Keratinocyte (primary cell): Measurements from ENCODE around the gene ATP2B2. TPM values are rescaled to one million over a fixed set of nuclear protein-coding genes. Genes with fewer than 3 reads are reported as not detected.

Experiments
- DNase-seq: peaks from one replicate; pipeline ENCODE4 v3.0.0-alpha.2; 2011; ENCODE audit warnings: low read depth, missing footprints, low spot score
- FAIRE-seq: peaks from 2 replicates; lab custom pipeline; 2011; peaks lifted over from hg19 to GRCh38; lab: Jason Lieb, UNC
- H2AFZ ChIP-seq: 2 replicates; pipeline ENCODE4 v1.6.0; 2012; ENCODE audit warnings: low read length, control low read depth, inconsistent platforms; ENCODE audit not compliant: control insufficient read depth
- H3K27ac ChIP-seq: 2 replicates; pipeline ENCODE4 v1.5.1; 2011; ENCODE audit warnings: low read length; ENCODE audit not compliant: control insufficient read depth, insufficient read depth
- H3K27me3 ChIP-seq: 3 replicates; pipeline ENCODE4 v1.6.0; 2011; ENCODE audit warnings: low read length; ENCODE audit not compliant: control insufficient read depth, insufficient read depth; ENCODE audit errors: extremely low read depth
- H3K36me3 ChIP-seq, 2 experiments: 2 replicates in 1 of 2; 3 replicates in 1 of 2; pipeline ENCODE4 v1.5.1; 2011; ENCODE audit warnings: low read length in 2 of 2, mild to moderate bottlenecking in 1 of 2; ENCODE audit not compliant: control insufficient read depth in 2 of 2, insufficient read depth in 2 of 2; ENCODE audit errors: extremely low read depth in 1 of 2
- H3K4me1 ChIP-seq: 3 replicates; pipeline ENCODE4 v1.5.1; 2011; ENCODE audit warnings: low read length; ENCODE audit not compliant: control insufficient read depth, insufficient read depth; ENCODE audit errors: extremely low read depth
- H3K4me2 ChIP-seq: 3 replicates; pipeline ENCODE4 v1.6.0; 2011; ENCODE audit warnings: low read depth, low read length; ENCODE audit not compliant: control insufficient read depth, insufficient read depth; ENCODE audit errors: extremely low read depth
- H3K4me3 ChIP-seq, 3 experiments: fragments of 200-600 bp in 1 of 3; sonication (generic) in 1 of 3; 2 replicates in 2 of 3; 3 replicates in 1 of 3; pipeline ENCODE4 v1.5.1; 2011 to 2016; ENCODE audit warnings: low read length in 3 of 3, mild to moderate bottlenecking in 3 of 3, control low read depth in 2 of 3, inconsistent platforms in 1 of 3, low read depth in 1 of 3, mixed read lengths in 1 of 3, mixed run types in 1 of 3, moderate library complexity in 1 of 3; ENCODE audit not compliant: control insufficient read depth in 2 of 3, insufficient read depth in 2 of 3; ENCODE audit errors: extremely low read depth in 1 of 3
- H3K79me2 ChIP-seq: 2 replicates; pipeline ENCODE4 v1.6.0; 2012; ENCODE audit warnings: low read length; ENCODE audit not compliant: control insufficient read depth, insufficient read depth
- H3K9ac ChIP-seq: 3 replicates; pipeline ENCODE4 v1.6.0; 2011; ENCODE audit warnings: low read length; ENCODE audit not compliant: control insufficient read depth, insufficient read depth; ENCODE audit errors: extremely low read depth
- H3K9me1 ChIP-seq: 3 replicates; pipeline ENCODE4 v1.6.0; 2011; ENCODE audit warnings: low read length; ENCODE audit not compliant: control insufficient read depth, insufficient read depth; ENCODE audit errors: extremely low read depth
- H3K9me3 ChIP-seq: 2 replicates; pipeline ENCODE4 v1.5.1; 2012; ENCODE audit warnings: low read depth, low read length; ENCODE audit not compliant: control insufficient read depth
- H4K20me1 ChIP-seq: 3 replicates; pipeline ENCODE4 v1.6.0; 2011; ENCODE audit warnings: low read length; ENCODE audit not compliant: control insufficient read depth, insufficient read depth; ENCODE audit errors: extremely low read depth
- EZH2 ChIP-seq: IDR thresholded peaks from one replicate; pipeline ENCODE4 v1.6.1; 2012; ENCODE audit warnings: inconsistent platforms, mild to moderate bottlenecking, low read length, moderate library complexity
- dilution Hi-C: fragments of 300-500 bp; cut with MboI; formaldehyde crosslinking; loops from one replicate; pipeline ENCODE4 v1.7.0; 2020; ENCODE audit warnings: low sequenced_read_pairs; ENCODE audit not compliant: extremely low pct_ligation_motif_present
- polyA plus RNA-seq, 5 experiments: library from polyadenylated mRNA; depleted of rRNA in 3 of 5; stranded (reverse) in 3 of 5; stranded (forward) in 1 of 5; unstranded in 1 of 5; fragments of >200 nt; gene quantifications; 1 replicate in 1 of 5; 2 replicates in 3 of 5; 3 replicates in 1 of 5; pipeline versions ENCODE4 v1.2.1 to v1.2.3, GENCODE V29; 2011 to 2012; ENCODE audit warnings: missing spikeins in 2 of 5, low read depth in 1 of 5, low replicate concordance in 1 of 5
- TF ChIP-seq, protein P1 (sequence below), 3 experiments: IDR thresholded peaks in 1 of 3; conservative IDR thresholded peaks in 1 of 3; optimal IDR thresholded peaks in 1 of 3; 2 replicates in 2 of 3; 3 replicates in 1 of 3; pipeline versions ENCODE3 to v1.5.1; 2011; ENCODE audit warnings: low read length in 3 of 3, mild to moderate bottlenecking in 3 of 3, moderate library complexity in 2 of 3, control low read depth in 1 of 3, inconsistent platforms in 1 of 3; ENCODE audit not compliant: insufficient read depth in 2 of 3; ENCODE audit errors: extremely low read depth in 1 of 3

The ATP2B2 gene
- polyA plus RNA-seq, 1 donor (not counting 4 experiments of a cell fraction or from before 2014, with no cell fraction given), result not detected

DNA sequence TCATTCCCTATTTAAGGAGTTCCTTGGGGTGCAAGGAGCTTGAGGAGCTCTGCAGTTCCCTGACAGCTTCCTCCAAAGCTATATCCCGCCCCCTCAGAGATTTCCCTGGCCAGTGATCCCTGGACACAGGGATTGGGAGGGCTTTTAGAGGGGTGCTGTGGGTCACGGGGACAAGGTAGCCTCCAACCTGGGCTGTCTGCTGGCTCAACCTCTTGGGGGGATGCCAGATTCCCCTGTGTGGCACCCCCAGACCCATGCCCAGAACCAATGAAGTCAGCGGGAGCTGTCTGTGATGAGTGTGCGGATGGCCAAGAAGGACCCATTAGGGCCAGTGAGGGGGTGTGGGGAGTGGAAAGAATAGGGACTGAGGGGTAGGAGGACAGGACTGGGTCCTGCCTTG, 21.0 kb upstream of the ATP2B2 start:
- Histone ChIP-seq H2AFZ (no peak overlapping the region), H3K9ac (no peak overlapping the region), H3K36me3 (no peaks in the 10 kb centered on the region), H3K4me3 (no peak overlapping the region), H3K27me3 (peaks cover 16% of the 10 kb centered on the region), H3K9me1 (no peaks in the 10 kb centered on the region), H3K27ac (no peak overlapping the region), H3K79me2 (no peaks in the 10 kb centered on the region), H3K9me3 (no peaks in the 10 kb centered on the region), H3K4me2 (no peak overlapping the region), H4K20me1 (no peaks in the 10 kb centered on the region), H3K4me1 (no peaks in the 10 kb centered on the region)
- DNase-seq (no peak), FAIRE-seq (no peak)
- dilution Hi-C loops, result no loop called here
- TF ChIP-seq EZH2, result no peak
- TF ChIP-seq, protein P1, sequence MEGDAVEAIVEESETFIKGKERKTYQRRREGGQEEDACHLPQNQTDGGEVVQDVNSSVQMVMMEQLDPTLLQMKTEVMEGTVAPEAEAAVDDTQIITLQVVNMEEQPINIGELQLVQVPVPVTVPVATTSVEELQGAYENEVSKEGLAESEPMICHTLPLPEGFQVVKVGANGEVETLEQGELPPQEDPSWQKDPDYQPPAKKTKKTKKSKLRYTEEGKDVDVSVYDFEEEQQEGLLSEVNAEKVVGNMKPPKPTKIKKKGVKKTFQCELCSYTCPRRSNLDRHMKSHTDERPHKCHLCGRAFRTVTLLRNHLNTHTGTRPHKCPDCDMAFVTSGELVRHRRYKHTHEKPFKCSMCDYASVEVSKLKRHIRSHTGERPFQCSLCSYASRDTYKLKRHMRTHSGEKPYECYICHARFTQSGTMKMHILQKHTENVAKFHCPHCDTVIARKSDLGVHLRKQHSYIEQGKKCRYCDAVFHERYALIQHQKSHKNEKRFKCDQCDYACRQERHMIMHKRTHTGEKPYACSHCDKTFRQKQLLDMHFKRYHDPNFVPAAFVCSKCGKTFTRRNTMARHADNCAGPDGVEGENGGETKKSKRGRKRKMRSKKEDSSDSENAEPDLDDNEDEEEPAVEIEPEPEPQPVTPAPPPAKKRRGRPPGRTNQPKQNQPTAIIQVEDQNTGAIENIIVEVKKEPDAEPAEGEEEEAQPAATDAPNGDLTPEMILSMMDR (optimal IDR thresholded peaks at IDR 0.05 in 1 of 3, IDR thresholded peaks at IDR 0.05 in 1 of 3, conservative IDR thresholded peaks at IDR 0.05 in 1 of 3; ENCODE audit: extremely low read depth in 1 of 3, insufficient read depth in 2 of 3, low read length in 3 of 3), result no peak

DNA sequence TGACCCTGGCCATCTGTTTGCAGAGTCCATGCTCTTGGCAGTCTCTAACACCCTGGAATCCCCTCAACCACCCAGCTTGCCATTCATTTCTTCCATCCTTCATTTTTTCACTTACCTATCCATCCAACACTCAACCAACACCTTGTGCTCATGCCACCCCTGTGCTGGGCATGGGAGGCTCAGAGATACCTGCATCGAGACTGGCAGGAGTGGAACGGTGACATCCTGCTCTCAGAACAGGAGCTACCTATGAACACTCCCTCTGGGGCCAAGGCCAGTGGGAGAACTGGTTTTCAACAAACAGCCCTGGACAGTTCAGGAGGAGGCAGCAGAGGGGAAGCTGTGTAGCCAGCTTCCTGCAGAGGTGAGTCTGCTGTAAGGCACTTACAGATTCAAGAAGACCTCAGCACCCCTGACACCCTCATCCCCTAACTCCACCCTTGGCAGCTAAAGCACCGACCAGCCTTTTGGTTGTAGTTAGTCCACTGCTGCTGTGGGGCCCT, 19.5 kb upstream of the ATP2B2 start:
- TF ChIP-seq, protein P1 (optimal IDR thresholded peaks at IDR 0.05 in 1 of 3, IDR thresholded peaks at IDR 0.05 in 1 of 3, conservative IDR thresholded peaks at IDR 0.05 in 1 of 3; ENCODE audit: extremely low read depth in 1 of 3, insufficient read depth in 2 of 3, low read length in 3 of 3), result no peak
- no peak for TF ChIP-seq EZH2
- Histone ChIP-seq H2AFZ (no peak overlapping the region), H3K36me3 (no peaks in the 10 kb centered on the region), H4K20me1 (no peaks in the 10 kb centered on the region), H3K9me1 (no peaks in the 10 kb centered on the region), H3K27ac (no peak overlapping the region), H3K9me3 (no peaks in the 10 kb centered on the region), H3K4me3 (no peak overlapping the region), H3K79me2 (no peaks in the 10 kb centered on the region), H3K4me2 (no peak overlapping the region), H3K27me3 (peaks cover 21% of the 10 kb centered on the region), H3K9ac (no peak overlapping the region), H3K4me1 (no peaks in the 10 kb centered on the region)
- dilution Hi-C loops, result no loop called here
- FAIRE-seq (no peak), DNase-seq (no peak)
